ENCODE data around the gene AP1AR. TPM values are rescaled to one million over a fixed set of nuclear protein-coding genes. Genes with fewer than 3 reads are reported as not detected.
A peak's percentile ranks its signal among the peaks of the same experiment; 100 is the strongest.

AP1AR gene, protein sequence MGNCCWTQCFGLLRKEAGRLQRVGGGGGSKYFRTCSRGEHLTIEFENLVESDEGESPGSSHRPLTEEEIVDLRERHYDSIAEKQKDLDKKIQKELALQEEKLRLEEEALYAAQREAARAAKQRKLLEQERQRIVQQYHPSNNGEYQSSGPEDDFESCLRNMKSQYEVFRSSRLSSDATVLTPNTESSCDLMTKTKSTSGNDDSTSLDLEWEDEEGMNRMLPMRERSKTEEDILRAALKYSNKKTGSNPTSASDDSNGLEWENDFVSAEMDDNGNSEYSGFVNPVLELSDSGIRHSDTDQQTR
- total RNA-seq (2021) (27.6 and 35.8 TPM in 2 replicates), Bru-seq, nascent RNA (percentile 91 among the genes with signal in this experiment), BruChase-seq, experiment 1, labeled RNA remaining after a 2-hour chase (percentile 93 among the genes with signal in this experiment), BruChase-seq, experiment 2, labeled RNA remaining after a 6-hour chase (percentile 90 among the genes with signal in this experiment)
- long read RNA-seq, transcript AP1AR-201 (10 exons, 2,902 nt): major isoform, 109 of 142 reads
- long read RNA-seq, partial matches to known transcripts: 6 of 142 reads
- long read RNA-seq, other reads (novel, unspliced or antisense): 24 of 142 reads

DNA sequence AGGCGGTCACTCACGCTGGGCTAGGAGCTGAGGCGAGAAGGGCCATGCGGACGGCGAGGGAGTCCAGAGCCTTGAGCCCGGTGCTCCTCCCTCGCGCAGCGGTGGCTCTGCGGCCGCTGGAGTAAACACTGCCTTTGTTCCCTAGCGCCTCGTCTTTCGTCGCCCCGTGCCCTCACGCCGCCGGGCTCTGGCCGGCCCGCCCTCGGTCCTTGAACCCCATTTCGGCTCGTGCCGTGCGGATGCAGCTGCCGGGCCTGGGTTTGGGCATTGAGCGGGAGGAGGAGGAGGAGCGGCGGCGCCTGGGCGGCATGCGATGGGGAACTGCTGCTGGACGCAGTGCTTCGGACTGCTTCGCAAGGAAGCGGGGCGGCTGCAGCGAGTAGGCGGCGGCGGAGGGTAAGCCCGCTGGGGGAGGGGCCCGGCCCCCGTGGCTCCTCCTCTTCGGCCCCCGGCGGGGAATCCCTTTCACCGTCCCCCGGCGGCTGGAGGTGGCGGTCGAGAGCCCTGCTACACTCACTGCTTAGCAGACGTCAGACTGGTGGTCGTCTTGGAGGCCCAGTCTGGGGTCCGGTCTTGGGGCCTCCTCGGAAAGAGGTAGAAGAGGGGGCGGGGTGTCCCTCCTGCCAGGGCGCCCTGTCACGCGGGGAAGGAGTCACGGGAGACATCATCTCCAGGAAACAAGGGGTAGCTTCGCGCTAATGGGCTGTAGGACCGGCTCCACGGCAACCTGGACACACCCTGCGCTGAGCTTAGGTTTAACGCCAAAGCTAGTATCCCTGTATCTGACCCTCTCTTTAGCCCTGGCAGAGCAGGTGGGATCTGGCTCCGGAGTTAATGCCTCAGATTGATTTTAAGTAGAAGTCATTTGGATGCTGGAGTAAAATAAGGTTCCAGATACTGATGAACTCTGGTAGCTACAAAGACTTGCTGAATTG, at the start of gene AP1AR:
Gene AP1AR, plus strand, starts transcription at position 9 of the 935 bp plus-strand sequence. Its CDS starts 305 bp downstream, at position 314.
- Histone ChIP-seq H2AFZ (peak within 1 kb of the TSS; percentile 99), H3K9me2 (ENCODE audit: insufficient read depth) (no peaks in the 10 kb centered on the region), H4K20me1 (ENCODE audit: insufficient read depth) (peaks cover 32% of the 10 kb centered on the region), H3K27ac (peak within 1 kb of the TSS; percentile 94), H3K4me2 (peak within 1 kb of the TSS; percentile 89), H3K36me3 (ENCODE audit: low read depth) (no peaks in the 10 kb centered on the region), H3K79me2 (ENCODE audit: low read depth) (peaks cover 67% of the 10 kb centered on the region), H3K4me1 (replicated peaks; ENCODE audit: insufficient read depth) (peaks cover 44% of the 10 kb centered on the region), H3K9me3 (ENCODE audit: insufficient read depth, low read depth) (no peaks in the 10 kb centered on the region), H3F3A (ENCODE audit: insufficient read depth, low read depth) (peaks cover 32% of the 10 kb centered on the region), H3K4me3 (peak within 1 kb of the TSS; percentile 70), H3K27me3 (ENCODE audit: insufficient read depth, low read depth) (no peaks in the 10 kb centered on the region)
- ChIA-PET POLR2A (ENCODE audit: unreplicated experiment) (interaction anchor here (0.5 to 0.7 kb wide), 4 partner anchors 17 to 404 kb away, joined by 4 to 10 read pairs (median 6); no protein-coding TSS in a partner anchor), CTCF (interaction anchor here (1.0 to 1.1 kb wide), 2 partner anchors 35 to 132 kb away, joined by 3 to 4 read pairs; no protein-coding TSS in a partner anchor)
- TF ChIP-seq CTCF (conservative IDR thresholded peaks at IDR 0.05) (no peak; the same call in 1 of the 2 replicates), EZH2 (IDR thresholded peaks at IDR 0.05; ENCODE audit: low read depth) (no peak)
- TSS peak; percentile 31 for BruUV-seq (replicated peaks)
- DNase-seq: peak; percentile 73 to 85
- intact Hi-C loops (cut with micrococcal nuclease; ENCODE audit: unreplicated experiment): loop anchor here (1.0 to 2.0 kb wide), 2 partner anchors 86 to 119 kb away; no protein-coding TSS in a partner anchor

DNA sequence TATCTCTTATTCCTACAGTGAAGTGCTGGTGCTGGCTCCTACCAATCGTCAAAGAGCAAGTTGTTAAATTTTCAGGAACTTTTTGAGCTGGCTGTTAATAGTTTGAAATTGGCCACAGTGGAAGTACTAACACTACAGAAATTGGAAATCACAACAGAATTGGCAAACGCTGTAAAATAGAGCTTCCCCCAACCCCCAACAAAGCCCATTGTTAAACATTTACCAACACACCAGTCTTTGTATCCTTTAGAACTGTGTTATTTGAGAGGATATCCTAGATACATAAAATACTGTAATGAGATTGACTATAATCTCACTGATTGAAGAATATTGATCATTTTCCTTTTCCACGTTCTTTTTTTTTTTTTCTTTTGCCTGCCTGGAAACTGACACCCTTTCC, 49.0 kb upstream of the AP1AR start:
- no peak overlapping the region for H3K27ac ChIP-seq
- H3F3A ChIP-seq (ENCODE audit: insufficient read depth, low read depth): peaks cover 9% of the 10 kb centered on the region; the same call in 1 of the 2 replicates
- no peak for TF ChIP-seq CTCF (conservative IDR thresholded peaks at IDR 0.05)

DNA sequence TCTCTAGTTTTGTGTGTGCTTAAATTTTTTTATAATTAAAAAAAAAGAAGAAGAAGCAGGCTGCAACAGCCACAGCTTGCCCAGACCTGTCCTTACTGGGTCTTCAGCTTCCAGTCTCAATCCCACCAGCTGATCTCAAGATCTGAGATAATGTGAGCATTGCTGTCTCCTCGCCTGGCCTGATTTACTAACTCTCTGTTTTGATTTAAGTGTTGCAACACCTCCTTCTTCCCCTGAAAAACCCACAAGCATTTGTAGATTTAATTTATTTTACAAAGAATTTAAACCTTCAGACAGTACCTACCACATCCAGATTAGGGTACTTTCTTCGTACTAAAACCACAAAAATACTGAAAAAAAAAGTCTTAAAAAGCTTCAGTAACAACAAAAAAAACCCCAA, 48.3 kb upstream of the AP1AR start:
- Histone ChIP-seq H3K9me2 (ENCODE audit: insufficient read depth) (no peaks in the 10 kb centered on the region), H2AFZ (no peak overlapping the region), H3K4me2 (no peak overlapping the region), H3K27me3 (ENCODE audit: insufficient read depth, low read depth) (no peaks in the 10 kb centered on the region), H3K4me1 (replicated peaks; ENCODE audit: insufficient read depth) (no peaks in the 10 kb centered on the region), H4K20me1 (ENCODE audit: insufficient read depth) (no peaks in the 10 kb centered on the region), H3F3A (ENCODE audit: insufficient read depth, low read depth) (peaks cover 9% of the 10 kb centered on the region; the same call in 1 of the 2 replicates), H3K79me2 (ENCODE audit: low read depth) (no peaks in the 10 kb centered on the region; the same call in 1 of the 2 replicates), H3K4me3 (no peak overlapping the region), H3K27ac (no peak overlapping the region), H3K36me3 (ENCODE audit: low read depth) (no peaks in the 10 kb centered on the region), H3K9me3 (ENCODE audit: insufficient read depth, low read depth) (no peaks in the 10 kb centered on the region)
- no peak for DNase-seq
- POLR2A ChIA-PET (ENCODE audit: unreplicated experiment): no interaction called here
- no TSS peak for BruUV-seq (replicated peaks)
- CTCF ChIA-PET: no interaction called here
- TF ChIP-seq EZH2 (IDR thresholded peaks at IDR 0.05; ENCODE audit: low read depth) (no peak), CTCF (conservative IDR thresholded peaks at IDR 0.05) (no peak)
- intact Hi-C loops (cut with micrococcal nuclease; ENCODE audit: unreplicated experiment): no loop called here

More for the DNA sequence above, 49.0 kb upstream of the AP1AR start:
- intact Hi-C loops (cut with micrococcal nuclease; ENCODE audit: unreplicated experiment): no loop called here
- no peaks in the 10 kb centered on the region for H4K20me1 ChIP-seq (ENCODE audit: insufficient read depth)
- no peaks in the 10 kb centered on the region for H3K36me3 ChIP-seq (ENCODE audit: low read depth)
- no peak overlapping the region for H3K4me3 ChIP-seq
- BruUV-seq (replicated peaks): no TSS peak
- POLR2A ChIA-PET (ENCODE audit: unreplicated experiment): no interaction called here
- CTCF ChIA-PET: no interaction called here
- no peaks in the 10 kb centered on the region for H3K4me1 ChIP-seq (replicated peaks; ENCODE audit: insufficient read depth)
- no peak overlapping the region for H2AFZ ChIP-seq
- no peak for DNase-seq
- no peaks in the 10 kb centered on the region for H3K9me2 ChIP-seq (ENCODE audit: insufficient read depth)
- no peak overlapping the region for H3K4me2 ChIP-seq
- H3K79me2 ChIP-seq (ENCODE audit: low read depth): no peaks in the 10 kb centered on the region; the same call in 1 of the 2 replicates
- H3K9me3 ChIP-seq (ENCODE audit: insufficient read depth, low read depth): no peaks in the 10 kb centered on the region
- no peaks in the 10 kb centered on the region for H3K27me3 ChIP-seq (ENCODE audit: insufficient read depth, low read depth)

Data from PC-9 (cell line).